ELR (cell line): ENCODE data around the gene ZFP36L1.

Source experiments
- DNase-seq: peaks from one replicate; pipeline ENCODE4 v3.0.0-alpha.2; 2015; ENCODE audit warnings: low read depth

Gene ZFP36L1

GRCh38 chr14:68738559-68738958 lies 54.3 kb downstream of the ZFP36L1 start:
- DNase-seq, result no peak
